HG03432 (cell line): ENCODE data around the gene DNMBP.
"Not testable (repeated sequence)": the region's sequence is repeated elsewhere in the genome, so short reads cannot be mapped to it uniquely, and the experiment has no call there.

Source experiments
- ATAC-seq: cut with Tn5 transposase; IDR thresholded peaks from one replicate; pipeline ENCODE4 v1.9.1; 2021; ENCODE audit warnings: mild to moderate bottlenecking, moderate library complexity; ENCODE audit not compliant: unreplicated experiment

The DNMBP gene

DNA sequence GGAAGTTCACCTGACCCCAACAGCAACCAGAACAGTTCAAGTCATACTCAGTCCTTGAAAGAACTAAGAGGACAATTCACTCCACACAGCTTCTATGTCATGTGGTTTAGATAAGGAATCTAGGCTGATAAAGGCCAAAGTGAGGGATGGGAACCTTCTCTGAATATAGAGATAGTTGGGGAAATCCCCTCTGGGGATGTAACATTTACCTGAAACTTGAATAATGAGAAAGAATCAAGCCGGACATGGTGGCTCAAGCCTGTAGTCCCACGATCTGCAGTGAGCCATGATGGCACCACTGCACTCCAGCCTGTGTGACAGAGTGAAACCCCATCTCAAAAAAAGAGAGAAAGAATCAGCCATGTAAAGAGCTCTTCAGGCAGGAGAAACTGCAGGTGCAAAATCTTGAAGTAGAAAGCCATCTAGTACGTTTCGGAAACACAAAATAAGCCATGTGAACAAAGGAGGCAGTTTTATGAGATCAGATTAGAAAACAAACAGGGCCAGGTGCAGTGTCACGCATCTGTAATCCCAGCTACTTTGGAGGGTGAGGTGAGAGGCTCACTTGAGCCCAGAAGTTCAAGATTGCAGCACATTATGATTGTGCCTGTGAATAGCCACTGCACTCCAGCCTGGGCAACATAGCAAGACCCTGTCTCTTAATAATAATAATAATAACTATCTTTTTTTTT, 4.5 kb upstream of the DNMBP start:
- ATAC-seq = peak; percentile 60

GRCh38 chr10:100013621-100014020, 3.9 kb upstream of the DNMBP start:
- no peak for ATAC-seq

GRCh38 chr10:100011906-100012305, 2.2 kb upstream of the DNMBP start:
- ATAC-seq = not testable (repeated sequence)

GRCh38 chr10:100009283-100009792, 409 bp downstream of the DNMBP start:
- ATAC-seq = peak; percentile 53

DNA sequence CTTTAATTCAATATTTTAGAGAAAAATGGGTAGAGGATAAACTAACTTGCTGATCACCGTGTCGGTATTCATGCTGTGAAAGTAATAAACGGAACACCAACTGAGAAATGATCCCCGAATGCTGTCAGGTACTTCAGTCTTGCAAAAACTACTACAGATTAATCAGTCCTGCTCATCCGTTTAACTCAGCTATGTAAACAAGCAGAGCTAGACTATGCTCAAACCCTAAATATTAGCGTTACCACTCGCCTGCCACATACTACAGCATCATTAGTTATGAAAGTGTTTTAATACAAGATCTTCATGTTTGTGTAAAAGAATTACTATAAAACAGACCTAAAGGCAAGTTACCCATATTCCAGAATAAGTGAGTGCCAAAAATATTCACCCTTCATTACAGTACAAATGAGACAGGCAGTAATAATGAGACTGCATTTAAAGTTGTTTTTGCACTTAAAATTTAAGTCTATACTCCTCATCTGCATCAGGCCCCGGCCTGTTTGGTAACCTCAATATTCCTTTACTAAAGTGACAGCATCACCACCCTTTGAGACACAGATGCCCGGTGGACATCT, 952 bp downstream of the DNMBP start:
- no peak for ATAC-seq

DNA sequence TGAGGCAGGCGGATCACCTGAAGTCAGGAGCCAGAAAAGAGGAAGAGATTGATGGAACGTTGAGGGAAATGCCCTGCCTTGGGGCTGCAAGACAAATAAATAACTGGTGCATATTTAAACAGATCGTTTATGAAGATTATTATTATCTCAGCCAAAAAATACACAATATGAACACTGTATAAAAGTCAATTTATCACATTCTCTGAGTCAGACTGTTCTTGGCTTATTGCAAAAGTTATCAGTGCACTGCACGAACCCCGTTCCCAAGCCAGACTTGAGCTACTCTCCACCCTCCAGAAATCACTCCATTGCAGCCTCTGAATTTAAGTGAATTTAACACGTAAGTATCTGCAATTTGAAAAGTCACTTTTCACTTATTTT, 1.6 kb downstream of the DNMBP start:
- no peak for ATAC-seq

- no peak for ATAC-seq
These were observed 2.3 kb downstream of the DNMBP start for GRCh38 chr10:100007231-100008141.

GRCh38 chr10:100006243-100006886, 3.4 kb downstream of the DNMBP start:
- ATAC-seq = no peak

GRCh38 chr10:100004805-100005510, 4.8 kb downstream of the DNMBP start:
- no peak for ATAC-seq

GRCh38 chr10:100000109-100000644, 9.6 kb downstream of the DNMBP start:
- no peak for ATAC-seq

GRCh38 chr10:99999319-100000108, 10.2 kb downstream of the DNMBP start:
- ATAC-seq = no peak

DNA sequence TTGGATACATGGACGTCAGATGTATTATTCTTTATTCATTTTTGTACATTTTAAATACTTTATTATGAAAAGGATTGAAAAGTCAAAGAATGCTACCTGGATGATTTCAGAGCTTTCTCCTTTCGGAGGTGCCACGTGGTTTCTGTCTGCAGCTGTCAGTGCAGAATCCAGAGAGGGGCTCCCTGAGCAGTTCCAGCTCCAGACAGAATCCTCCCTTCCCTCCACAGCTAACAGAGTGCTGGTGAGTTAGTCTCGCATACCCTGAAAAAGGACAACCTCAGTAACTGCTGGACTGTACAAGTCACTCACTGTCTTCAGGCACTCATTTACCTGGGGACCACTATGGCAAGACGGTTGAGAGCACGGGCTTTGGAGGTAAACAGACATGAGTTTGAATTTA, 10.9 kb downstream of the DNMBP start:
- no peak for ATAC-seq

- no peak for ATAC-seq
These were observed 12.8 kb downstream of the DNMBP start for GRCh38 chr10:99996671-99997648.

DNA sequence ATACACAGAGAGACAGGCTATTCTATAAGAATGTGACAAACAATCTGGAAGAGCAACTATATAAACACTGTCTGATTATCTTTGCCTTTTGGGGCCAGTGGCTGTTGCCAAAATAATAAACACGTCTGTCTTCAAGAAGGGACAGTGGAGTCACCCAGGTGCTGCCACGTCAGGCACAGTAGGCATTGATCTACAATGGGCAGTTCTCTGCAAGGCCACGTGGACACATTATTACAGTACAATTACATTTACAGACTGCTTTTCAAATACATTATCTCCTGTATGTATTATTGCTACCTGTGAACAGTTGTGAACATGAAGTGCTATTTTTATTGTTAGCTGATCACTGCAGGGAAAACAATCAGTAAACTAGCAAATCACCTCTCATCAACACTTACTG, 14.0 kb downstream of the DNMBP start:
- ATAC-seq = no peak

GRCh38 chr10:99995269-99995668, 14.5 kb downstream of the DNMBP start:
- ATAC-seq = no peak

- no peak for ATAC-seq
These were observed 14.9 kb downstream of the DNMBP start for GRCh38 chr10:99994801-99995200.

DNA sequence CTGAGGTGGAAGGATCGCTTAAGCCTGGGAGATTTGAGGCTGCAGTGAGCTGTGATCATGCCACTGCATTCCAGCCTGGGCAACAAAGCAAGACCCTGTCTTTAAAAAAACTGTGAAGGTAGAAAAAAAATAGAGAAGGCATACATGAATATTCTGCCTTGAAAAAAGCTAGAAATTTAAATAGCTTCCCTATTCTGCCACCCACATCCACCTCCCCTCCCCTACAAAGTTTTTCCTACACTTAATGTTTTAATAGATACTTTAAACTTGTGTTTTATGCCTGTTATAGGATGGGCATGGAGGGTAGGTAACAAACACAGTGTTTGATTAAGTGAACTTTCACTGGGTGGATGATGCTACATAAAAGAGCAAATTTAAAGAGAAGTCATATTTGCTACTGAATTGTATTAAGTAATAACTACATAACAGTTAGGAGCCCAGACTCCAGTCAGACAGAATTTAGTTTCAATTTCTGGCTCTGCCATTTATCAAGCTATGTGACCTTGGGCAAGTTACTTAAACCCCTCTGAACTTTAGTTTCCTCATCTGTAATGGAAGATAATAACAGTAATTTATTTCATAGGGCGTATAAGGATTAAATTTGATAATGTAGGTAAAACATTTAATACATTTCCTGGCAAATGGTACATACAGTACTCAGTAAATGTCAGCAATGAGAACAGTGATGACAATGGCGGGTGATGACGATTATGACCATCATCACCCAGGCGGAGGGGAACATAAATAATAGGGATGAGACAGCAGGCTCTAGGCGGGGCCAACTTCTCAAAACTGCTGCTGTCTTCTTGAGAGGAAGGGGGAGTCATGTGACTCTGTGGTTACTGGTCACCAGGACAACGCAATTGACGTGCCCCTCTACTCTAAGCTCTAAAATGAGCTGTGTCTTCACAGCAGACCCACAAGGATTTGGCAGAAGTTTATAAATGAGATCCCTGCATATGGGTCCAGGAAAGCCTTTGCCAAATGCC, 15.8 kb downstream of the DNMBP start:
- ATAC-seq = peak; percentile 88
